Measurements from ENCODE around the gene EPS8. TPM values are rescaled to one million over a fixed set of nuclear protein-coding genes. Genes with fewer than 3 reads are reported as not detected.

EPS8 gene
- total RNA-seq, 1 experiment from 2014 or later = 13.9 TPM

GRCh38 chr12:15757553-15758255, 31.5 kb downstream of the EPS8 start:
- Histone ChIP-seq H3K4me1 (peaks cover 11% of the 10 kb centered on the region), H3K9me3 (no peaks in the 10 kb centered on the region), H3K36me3 (ENCODE audit: control insufficient read depth, insufficient read depth, low read length) (no peaks in the 10 kb centered on the region), H3K4me3 (ENCODE audit: low read depth, low read length) (no peak overlapping the region), H3K27me3 (replicated peaks; ENCODE audit: control insufficient read depth, insufficient read depth, low read length) (no peaks in the 10 kb centered on the region)
- H3K9me3 Mint-ChIP-seq (ENCODE audit: unreplicated experiment) = no peaks in the 10 kb centered on the region
- no peaks in the 10 kb centered on the region for H3K36me3 Mint-ChIP-seq (ENCODE audit: insufficient read depth, unreplicated experiment)
- peaks cover 4% of the 10 kb centered on the region for H3K27me3 Mint-ChIP-seq (ENCODE audit: insufficient read depth, unreplicated experiment)
- no peak overlapping the region for H3K4me3 Mint-ChIP-seq (ENCODE audit: unreplicated experiment)
- POLR2A ChIA-PET = no interaction called here
- peak; percentile 22 to 55 for DNase-seq
- no peak for TF ChIP-seq CTCF (IDR thresholded peaks at IDR 0.05; ENCODE audit: insufficient read depth in 1 of 2, low read depth in 1 of 2, low read length in 1 of 2, severe bottlenecking in 1 of 2, unreplicated experiment in 1 of 2)
- H3K27ac Mint-ChIP-seq (ENCODE audit: unreplicated experiment) = no peak overlapping the region
- CTCF ChIA-PET = no interaction called here
- intact Hi-C loops (cut with micrococcal nuclease; ENCODE audit: unreplicated experiment) = no loop called here
- H3K4me1 Mint-ChIP-seq (ENCODE audit: low read depth, unreplicated experiment) = no peaks in the 10 kb centered on the region
- BruUV-seq (replicated peaks) = no TSS peak

- no TSS peak for BruUV-seq (replicated peaks)
- no peak overlapping the region for H3K27ac Mint-ChIP-seq (ENCODE audit: unreplicated experiment)
- H3K4me1 ChIP-seq = peaks cover 11% of the 10 kb centered on the region
- no peaks in the 10 kb centered on the region for H3K27me3 ChIP-seq (replicated peaks; ENCODE audit: control insufficient read depth, insufficient read depth, low read length)
- CTCF ChIA-PET = no interaction called here
- H3K36me3 ChIP-seq (ENCODE audit: control insufficient read depth, insufficient read depth, low read length) = no peaks in the 10 kb centered on the region
- intact Hi-C loops (cut with micrococcal nuclease; ENCODE audit: unreplicated experiment) = no loop called here
- no peak overlapping the region for H3K4me3 Mint-ChIP-seq (ENCODE audit: unreplicated experiment)
- POLR2A ChIA-PET = no interaction called here
- no peaks in the 10 kb centered on the region for H3K4me1 Mint-ChIP-seq (ENCODE audit: low read depth, unreplicated experiment)
- no peak overlapping the region for H3K4me3 ChIP-seq (ENCODE audit: low read depth, low read length)
- no peaks in the 10 kb centered on the region for H3K9me3 Mint-ChIP-seq (ENCODE audit: unreplicated experiment)
- no peak for DNase-seq
- no peaks in the 10 kb centered on the region for H3K9me3 ChIP-seq
- H3K36me3 Mint-ChIP-seq (ENCODE audit: insufficient read depth, unreplicated experiment) = no peaks in the 10 kb centered on the region
- no peak for TF ChIP-seq CTCF (IDR thresholded peaks at IDR 0.05; ENCODE audit: insufficient read depth in 1 of 2, low read depth in 1 of 2, low read length in 1 of 2, severe bottlenecking in 1 of 2, unreplicated experiment in 1 of 2)
- peaks cover 4% of the 10 kb centered on the region for H3K27me3 Mint-ChIP-seq (ENCODE audit: insufficient read depth, unreplicated experiment)
Observed at GRCh38 chr12:15756822-15757221, 32.4 kb downstream of the EPS8 start.

- no peaks in the 10 kb centered on the region for H3K9me3 Mint-ChIP-seq (ENCODE audit: unreplicated experiment)
- H3K36me3 Mint-ChIP-seq (ENCODE audit: insufficient read depth, unreplicated experiment) = no peaks in the 10 kb centered on the region
- no peak overlapping the region for H3K27ac Mint-ChIP-seq (ENCODE audit: unreplicated experiment)
- H3K4me3 Mint-ChIP-seq (ENCODE audit: unreplicated experiment) = no peak overlapping the region
- intact Hi-C loops (cut with micrococcal nuclease; ENCODE audit: unreplicated experiment) = no loop called here
- no peak overlapping the region for H3K4me3 ChIP-seq (ENCODE audit: low read depth, low read length)
- peaks cover 4% of the 10 kb centered on the region for H3K27me3 Mint-ChIP-seq (ENCODE audit: insufficient read depth, unreplicated experiment)
- H3K27me3 ChIP-seq (replicated peaks; ENCODE audit: control insufficient read depth, insufficient read depth, low read length) = no peaks in the 10 kb centered on the region
- no peaks in the 10 kb centered on the region for H3K4me1 Mint-ChIP-seq (ENCODE audit: low read depth, unreplicated experiment)
- H3K36me3 ChIP-seq (ENCODE audit: control insufficient read depth, insufficient read depth, low read length) = no peaks in the 10 kb centered on the region
- CTCF ChIA-PET = no interaction called here
- TF ChIP-seq CTCF (IDR thresholded peaks at IDR 0.05; ENCODE audit: insufficient read depth in 1 of 2, low read depth in 1 of 2, low read length in 1 of 2, severe bottlenecking in 1 of 2, unreplicated experiment in 1 of 2) = no peak
- POLR2A ChIA-PET = no interaction called here
- H3K4me1 ChIP-seq = peaks cover 11% of the 10 kb centered on the region
- no peak for DNase-seq
- BruUV-seq (replicated peaks) = no TSS peak
- H3K9me3 ChIP-seq = no peaks in the 10 kb centered on the region
Observed at GRCh38 chr12:15754233-15754632, 35.0 kb downstream of the EPS8 start.

Measured in Caco-2 (cell line).